Inflammatory macrophage (primary cell): ENCODE measurements around the gene TNFRSF6B.

Source experiments
- DNase-seq, 2 donors: peaks; one replicate each; pipeline ENCODE4 v3.0.0-alpha.2; 2020 to 2022

Gene TNFRSF6B

DNA sequence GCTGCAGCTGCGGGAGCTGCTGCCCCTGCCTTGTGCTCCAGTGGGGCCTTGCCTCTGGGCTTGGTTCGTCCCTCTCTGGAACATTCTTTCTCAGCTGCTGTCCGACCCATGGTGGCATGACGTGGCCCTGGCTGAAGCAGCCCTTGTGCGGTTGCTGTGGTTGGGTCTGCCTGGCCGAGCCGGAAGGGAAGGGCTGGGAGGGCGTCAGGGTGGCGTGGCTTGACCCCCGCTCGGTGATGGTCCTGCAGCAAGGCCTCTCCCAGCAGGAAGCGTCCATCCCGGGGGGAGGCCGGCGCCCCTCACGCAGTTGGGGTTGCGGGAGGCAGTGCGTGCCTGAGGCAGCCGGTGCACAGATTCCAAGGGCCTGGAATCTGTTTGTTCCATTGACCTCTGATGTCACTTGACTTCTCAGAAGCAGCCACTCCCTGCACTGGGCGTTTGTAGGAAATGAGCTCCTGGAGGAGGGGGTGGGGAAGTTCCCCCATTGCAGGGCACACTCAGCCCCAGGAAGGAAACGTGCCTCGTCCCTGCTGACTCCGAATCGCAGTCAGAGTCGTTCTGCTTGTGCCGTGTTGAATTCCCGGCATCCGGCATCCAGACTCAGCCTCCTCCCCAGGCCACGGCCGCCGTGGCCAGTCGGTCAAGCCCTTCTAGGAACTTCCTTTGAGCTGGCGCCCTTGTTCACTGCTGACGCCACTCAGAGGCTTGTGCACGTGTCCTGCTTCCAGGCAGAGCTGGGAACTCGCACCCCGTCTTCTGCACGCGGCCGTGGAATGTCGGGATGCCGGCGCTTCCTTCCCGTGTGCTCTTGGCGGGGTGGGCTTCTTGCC is 9.7 kb upstream of the TNFRSF6B start:
- peak; percentile 89 to 91 for DNase-seq

DNA sequence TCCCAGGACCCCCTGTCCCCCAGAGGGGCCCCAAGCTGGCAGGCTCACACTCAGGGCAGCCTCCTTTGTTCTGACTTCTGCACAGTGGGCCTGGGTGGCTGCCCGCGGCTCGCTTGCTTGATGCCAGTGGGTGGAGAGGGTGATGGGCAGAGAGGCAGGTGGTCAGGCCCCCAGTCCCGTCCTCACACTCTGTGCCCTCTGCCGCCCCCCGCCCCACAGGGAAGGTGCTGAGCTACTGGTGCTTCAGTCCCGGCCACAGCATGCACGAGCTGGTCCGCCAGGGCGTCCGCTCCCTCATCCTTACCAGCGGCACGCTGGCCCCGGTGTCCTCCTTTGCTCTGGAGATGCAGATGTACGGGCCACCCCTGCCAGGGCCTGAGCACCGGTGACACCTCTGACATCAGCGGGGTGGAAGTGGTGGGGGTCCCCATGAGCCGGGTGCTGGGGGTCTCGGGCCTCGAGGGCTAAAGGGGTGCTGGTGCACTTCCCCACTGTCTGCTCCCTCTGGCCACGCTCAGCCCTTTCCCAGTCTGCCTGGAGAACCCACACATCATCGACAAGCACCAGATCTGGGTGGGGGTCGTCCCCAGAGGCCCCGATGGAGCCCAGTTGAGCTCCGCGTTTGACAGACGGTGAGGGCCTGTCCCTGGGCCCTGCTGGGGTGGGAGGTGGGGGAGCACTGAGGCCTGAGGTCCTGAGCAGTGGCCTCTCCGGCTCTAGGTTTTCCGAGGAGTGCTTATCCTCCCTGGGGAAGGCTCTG is 8.9 kb upstream of the TNFRSF6B start:
- no peak for DNase-seq

DNA sequence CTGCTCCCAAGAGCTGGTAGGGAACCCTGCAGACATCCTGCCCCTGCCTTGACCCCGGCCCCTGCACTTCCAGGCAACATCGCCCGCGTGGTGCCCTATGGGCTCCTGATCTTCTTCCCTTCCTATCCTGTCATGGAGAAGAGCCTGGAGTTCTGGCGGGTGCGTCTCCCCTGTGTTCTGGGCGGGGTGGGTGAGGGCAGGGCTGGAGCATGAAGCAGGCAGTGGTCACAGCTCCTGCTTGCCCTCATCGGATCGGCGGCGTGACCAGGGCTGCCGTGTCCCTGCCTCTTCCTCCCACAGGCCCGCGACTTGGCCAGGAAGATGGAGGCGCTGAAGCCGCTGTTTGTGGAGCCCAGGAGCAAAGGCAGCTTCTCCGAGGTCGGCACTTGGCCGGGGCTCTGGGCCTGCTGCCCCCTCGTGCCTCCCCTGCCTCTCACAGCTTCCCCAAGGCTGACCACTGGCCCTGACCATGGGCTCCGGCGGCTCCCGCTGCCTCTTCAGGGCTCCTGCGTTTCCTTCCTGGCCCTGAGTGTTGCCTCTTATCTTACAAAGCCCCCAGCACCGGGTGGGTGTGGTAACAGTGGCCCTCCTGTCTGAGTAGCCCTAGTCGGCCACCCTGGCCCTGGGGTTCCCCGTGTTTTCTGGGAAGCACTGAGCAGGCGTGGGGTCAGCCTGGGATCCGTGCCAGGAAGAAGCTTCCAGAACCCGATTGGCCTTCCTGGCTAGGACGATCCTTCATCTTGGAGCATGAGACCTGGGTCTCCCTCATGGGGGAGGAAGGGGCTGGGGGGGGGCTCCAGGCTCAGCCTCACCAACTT is 8.0 kb upstream of the TNFRSF6B start:
- DNase-seq: no peak

DNA sequence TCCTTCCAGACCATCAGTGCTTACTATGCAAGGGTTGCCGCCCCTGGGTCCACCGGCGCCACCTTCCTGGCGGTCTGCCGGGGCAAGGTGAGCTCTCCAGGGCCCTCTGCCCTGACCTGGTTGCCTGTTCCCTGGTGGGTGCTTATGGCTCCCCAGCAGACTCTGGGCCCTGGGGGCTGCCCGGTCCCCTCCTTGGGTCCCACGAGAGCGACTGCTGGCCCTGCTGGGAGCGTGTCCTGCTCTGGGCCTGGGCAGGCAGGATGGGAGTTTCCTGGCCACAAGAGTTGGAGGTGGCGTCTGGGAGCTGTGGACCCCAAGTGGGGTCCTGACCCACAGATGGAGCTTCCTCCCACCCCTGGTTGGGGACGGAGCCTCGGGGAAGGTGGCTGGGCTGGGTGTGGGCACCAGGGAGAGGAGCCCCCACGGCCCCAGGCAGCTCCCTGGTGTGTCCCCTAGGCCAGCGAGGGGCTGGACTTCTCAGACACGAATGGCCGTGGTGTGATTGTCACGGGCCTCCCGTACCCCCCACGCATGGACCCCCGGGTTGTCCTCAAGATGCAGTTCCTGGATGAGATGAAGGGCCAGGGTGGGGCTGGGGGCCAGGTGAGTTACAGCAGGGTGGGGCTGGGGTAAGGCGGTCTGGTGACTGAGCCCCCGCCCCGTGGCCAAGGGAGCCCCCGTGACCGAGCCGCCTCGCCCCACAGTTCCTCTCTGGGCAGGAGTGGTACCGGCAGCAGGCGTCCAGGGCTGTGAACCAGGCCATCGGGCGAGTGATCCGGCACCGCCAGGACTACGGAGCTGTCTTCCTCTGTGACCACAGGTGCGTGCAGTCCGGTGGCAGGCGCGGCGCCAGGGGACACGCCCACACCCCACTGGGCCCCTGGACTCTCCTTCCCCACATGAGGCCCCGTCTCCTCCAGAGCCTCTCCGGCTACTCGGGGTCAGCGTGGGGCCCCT is 7.1 kb upstream of the TNFRSF6B start:
- no peak for DNase-seq

DNA sequence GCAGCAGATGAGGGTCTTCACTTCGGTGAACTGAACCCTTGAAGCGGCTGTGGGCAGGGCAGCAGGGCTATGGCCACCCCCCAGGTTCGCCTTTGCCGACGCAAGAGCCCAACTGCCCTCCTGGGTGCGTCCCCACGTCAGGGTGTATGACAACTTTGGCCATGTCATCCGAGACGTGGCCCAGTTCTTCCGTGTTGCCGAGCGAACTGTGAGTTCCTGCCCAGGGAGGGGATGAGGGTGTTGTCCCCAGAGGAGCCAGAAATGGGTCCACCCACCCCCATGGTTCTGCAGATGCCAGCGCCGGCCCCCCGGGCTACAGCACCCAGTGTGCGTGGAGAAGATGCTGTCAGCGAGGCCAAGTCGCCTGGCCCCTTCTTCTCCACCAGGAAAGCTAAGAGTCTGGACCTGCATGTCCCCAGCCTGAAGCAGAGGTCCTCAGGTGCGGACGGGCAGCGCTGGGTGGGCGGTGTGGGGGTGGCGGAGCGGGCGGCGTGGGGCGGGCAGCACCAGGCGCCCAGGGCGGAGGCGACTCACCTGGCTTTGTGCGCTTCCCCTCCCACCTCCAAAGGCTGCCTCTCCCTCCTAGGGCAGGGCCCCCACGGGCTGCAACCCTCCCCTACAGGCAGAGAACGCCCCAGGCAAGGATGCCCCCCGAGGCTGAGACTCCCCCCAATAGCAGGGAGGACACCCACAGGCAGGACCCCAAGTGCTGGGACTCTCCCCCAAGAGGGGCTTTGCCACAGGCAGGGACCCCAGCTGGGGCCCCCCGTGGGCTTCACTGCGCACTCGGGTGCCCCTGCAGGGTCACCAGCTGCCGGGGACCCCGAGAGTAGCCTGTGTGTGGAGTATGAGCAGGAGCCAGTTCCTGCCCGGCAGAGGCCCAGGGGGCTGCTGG is 6.2 kb upstream of the TNFRSF6B start:
- DNase-seq: no peak

DNA sequence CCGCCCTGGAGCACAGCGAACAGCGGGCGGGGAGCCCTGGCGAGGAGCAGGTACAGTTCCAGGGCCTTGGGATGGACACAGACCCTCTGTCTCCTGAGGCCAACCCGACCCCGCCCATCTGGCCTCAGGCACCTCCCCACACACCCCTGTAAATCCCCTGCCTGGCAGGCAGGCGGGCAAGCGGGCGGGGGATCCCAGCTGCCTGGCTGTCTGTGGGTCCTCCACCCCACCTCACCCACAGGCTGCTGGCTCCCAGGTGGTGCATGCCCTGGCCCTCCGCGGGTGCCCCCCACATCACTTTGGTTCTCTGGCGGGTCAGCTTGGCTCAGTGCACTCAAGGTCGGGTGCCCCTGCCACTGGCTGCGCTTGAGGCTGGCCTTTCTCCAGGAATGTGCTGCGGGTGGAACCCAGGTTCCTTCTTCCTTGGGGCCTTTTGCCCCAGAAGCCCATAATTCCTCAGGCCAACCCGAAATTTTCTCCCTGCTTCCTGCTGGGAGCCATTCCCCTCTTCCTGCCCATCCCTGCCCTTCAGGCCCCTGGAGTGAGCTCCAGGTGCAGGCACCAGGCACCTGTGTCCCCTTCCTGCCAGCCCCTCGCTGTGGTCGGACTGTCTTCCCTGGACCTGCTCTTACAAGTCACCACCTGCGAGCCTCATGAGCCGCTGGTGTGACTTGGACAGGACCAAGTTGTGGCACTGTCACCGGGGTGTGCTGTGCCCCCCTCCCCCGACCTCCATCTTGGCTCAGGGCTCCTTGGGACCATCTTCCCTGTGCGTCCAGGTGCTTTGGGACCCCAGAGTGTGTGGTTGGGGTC is 5.3 kb upstream of the TNFRSF6B start:
- DNase-seq: no peak

DNA sequence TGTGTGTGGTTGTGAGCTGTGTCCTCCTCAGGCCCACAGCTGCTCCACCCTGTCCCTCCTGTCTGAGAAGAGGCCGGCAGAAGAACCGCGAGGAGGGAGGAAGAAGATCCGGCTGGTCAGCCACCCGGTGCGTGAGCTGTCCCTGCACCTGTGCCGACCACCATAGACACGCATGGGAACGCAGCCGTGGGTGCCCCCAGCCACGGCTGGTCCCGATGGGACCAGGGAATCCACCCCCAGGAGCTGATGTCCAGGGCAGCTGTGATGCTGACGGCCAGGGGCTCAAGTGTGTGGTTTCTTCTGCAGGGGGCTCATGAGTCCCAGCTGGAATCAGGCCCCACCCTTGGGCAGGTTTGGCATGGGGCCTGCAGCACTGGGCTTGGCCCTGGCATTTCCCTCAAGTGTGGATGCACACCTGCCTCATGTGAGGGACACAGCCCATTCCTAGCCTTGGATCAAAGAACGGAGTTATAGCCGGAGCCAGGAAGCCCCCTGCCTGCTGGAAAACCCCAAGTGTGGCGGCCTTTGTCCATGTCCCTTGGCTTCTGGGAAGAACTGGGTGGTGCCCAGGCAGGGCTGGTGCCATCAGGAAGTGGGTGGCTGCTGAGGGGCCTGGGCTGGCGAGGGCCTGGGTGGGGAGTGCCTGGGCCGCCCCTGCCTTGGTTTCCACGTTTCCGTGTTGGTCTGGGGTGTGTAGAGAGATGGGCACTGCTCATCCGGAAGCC is 4.6 kb upstream of the TNFRSF6B start:
- no peak for DNase-seq

DNA sequence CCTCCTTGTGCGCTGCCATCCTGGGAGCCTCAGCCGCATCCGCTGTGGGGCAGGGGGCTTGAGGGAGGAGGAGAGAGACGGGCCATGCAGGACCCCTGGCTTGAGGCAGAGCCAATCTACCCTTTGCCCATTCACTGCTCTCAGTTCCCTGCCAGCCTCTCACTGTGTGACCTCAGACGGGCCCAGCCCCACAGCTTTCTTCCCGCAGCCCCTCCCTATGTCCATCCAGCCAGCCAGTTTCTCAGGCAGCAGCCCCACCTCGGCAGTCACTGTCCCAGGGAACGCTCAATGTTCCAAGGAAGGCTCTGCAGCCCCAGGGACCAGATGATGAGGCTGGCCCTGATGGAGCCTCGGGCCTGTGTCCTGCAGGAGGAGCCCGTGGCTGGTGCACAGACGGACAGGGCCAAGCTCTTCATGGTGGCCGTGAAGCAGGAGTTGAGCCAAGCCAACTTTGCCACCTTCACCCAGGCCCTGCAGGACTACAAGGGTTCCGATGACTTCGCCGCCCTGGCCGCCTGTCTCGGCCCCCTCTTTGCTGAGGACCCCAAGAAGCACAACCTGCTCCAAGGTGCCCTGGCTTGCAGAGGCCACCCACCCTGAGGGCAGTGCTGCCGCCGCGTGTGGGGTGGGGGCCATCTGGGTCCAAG is 3.9 kb upstream of the TNFRSF6B start:
- DNase-seq: no peak

DNA sequence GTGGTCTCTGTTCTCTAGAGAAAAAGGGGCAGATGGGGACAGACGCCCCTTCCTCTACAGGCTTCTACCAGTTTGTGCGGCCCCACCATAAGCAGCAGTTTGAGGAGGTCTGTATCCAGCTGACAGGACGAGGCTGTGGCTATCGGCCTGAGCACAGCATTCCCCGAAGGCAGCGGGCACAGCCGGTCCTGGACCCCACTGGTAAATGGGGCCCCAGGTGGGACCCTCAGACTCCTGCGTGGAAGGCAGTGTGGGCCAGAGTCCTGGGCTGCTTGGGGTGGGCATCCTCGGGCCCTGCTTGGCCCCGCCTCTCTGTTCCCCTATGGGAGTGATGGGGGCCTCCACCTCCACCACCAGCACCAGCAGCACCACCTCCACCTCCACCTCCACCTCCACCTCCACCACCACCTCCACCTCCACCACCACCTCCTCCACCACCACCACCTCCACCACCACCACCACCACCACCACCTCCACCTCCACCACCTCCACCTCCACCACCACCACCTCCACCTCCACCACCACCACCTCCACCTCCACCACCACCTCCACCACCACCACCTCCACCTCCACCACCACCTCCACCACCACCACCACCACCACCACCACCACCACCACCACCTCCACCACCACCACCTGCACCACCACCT is 3.2 kb upstream of the TNFRSF6B start:
- no peak for DNase-seq

DNA sequence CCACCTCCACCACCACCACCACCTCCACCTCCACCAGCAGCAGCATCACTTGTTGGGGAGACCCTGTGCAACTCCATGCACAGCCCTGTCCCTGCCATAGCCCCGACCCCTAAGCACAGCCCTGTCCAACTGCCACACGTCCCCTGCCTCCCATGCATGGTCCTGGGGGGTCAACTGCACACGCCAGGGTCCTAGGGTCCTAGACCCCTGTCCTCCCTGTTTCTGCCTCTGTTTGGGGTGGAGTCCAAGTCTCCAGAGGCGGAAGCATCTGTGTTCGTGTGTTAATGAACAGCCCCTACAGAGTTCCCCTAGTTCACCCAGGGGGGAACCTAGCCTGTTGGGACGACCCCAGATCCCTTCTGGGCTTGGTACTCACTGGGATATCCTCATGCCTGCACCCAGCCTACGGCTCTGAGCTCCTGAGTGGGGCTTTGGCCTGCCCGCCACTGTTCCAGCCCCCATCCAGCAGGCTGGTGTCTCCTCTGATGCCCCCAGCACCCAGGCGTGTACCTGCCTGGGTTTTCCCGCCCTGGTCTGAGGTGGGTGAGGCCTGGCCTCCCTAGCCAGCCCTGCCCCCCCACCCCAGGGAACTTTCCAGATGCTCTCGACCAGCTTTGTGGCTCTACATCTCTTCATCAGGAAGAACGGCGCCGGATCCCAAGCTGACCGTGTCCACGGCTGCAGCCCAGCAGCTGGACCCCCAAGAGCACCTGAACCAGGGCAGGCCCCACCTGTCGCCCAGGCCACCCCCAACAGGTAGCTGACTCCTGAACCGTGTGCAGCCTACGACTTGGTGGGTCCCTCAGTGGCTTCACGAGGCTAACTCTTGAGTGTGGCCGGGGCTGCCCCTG is 2.5 kb upstream of the TNFRSF6B start:
- DNase-seq: no peak

DNA sequence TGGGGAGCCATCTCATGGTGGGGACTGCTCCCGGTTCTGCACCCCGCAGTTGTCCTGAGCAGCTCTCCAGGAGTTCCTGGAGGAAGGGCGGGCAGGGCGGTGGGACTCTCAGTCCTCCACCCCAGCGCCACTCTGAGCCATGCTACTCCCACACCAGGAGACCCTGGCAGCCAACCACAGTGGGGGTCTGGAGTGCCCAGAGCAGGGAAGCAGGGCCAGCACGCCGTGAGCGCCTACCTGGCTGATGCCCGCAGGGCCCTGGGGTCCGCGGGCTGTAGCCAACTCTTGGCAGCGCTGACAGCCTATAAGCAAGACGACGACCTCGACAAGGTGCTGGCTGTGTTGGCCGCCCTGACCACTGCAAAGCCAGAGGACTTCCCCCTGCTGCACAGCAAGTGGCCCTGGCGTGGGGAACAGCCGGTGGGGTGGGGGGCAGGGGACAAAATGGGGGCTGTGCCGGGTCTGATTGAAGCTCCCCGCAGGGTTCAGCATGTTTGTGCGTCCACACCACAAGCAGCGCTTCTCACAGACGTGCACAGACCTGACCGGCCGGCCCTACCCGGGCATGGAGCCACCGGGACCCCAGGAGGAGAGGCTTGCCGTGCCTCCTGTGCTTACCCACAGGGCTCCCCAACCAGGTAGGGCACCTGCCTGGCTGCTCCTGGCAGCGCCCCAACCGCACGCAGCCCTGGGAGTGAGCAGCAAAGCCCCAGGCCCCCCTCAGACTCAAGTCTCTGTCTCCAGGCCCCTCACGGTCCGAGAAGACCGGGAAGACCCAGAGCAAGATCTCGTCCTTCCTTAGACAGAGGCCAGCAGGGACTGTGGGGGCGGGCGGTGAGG is 1.6 kb upstream of the TNFRSF6B start:
- DNase-seq: no peak

DNA sequence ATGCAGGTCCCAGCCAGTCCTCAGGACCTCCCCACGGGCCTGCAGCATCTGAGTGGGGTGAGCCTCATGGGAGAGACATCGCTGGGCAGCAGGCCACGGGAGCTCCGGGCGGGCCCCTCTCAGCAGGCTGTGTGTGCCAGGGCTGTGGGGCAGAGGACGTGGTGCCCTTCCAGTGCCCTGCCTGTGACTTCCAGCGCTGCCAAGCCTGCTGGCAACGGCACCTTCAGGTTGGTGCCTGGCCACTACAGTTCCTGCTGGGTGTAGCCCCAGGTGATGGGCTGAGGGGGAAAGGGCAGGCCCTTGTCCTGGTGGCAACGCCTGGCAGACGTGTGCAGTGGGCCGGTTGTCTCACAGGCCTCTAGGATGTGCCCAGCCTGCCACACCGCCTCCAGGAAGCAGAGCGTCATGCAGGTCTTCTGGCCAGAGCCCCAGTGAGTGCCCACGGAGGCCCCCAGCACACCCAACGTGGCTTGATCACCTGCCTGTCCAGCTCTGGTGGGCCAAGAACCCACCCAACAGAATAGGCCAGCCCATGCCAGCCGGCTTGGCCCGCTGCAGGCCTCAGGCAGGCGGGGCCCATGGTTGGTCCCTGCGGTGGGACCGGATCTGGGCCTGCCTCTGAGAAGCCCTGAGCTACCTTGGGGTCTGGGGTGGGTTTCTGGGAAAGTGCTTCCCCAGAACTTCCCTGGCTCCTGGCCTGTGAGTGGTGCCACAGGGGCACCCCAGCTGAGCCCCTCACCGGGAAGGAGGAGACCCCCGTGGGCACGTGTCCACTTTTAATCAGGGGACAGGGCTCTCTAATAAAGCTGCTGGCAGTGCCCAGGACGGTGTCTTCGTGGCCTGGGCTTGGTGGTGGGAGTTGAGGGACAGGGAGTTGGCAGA is 787 bp upstream of the TNFRSF6B start:
- DNase-seq: no peak

DNA sequence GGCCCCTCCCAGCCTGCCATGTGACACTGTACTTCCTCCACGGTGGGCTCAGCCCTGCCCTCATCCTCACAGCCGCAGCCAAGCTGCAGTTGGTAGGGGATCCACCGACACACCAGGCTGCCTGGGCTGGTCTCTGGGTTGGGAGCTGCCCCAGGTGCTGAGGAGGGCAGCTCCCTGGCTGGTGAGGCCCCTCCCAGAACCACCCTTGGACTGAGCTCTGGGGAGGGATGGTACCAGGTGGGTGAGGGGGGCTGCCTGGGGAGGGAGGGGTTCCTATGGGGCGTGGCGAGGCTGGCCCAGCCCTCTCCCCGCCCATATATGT is 185 bp upstream of the TNFRSF6B start:
- DNase-seq: peak in 1 of 2 donors; percentile 42

DNA sequence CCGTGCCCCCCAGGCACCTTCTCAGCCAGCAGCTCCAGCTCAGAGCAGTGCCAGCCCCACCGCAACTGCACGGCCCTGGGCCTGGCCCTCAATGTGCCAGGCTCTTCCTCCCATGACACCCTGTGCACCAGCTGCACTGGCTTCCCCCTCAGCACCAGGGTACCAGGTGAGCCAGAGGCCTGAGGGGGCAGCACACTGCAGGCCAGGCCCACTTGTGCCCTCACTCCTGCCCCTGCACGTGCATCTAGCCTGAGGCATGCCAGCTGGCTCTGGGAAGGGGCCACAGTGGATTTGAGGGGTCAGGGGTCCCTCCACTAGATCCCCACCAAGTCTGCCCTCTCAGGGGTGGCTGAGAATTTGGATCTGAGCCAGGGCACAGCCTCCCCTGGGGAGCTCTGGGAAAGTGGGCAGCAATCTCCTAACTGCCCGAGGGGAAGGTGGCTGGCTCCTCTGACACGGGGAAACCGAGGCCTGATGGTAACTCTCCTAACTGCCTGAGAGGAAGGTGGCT is 960 bp downstream of the TNFRSF6B start:
- no peak for DNase-seq

DNA sequence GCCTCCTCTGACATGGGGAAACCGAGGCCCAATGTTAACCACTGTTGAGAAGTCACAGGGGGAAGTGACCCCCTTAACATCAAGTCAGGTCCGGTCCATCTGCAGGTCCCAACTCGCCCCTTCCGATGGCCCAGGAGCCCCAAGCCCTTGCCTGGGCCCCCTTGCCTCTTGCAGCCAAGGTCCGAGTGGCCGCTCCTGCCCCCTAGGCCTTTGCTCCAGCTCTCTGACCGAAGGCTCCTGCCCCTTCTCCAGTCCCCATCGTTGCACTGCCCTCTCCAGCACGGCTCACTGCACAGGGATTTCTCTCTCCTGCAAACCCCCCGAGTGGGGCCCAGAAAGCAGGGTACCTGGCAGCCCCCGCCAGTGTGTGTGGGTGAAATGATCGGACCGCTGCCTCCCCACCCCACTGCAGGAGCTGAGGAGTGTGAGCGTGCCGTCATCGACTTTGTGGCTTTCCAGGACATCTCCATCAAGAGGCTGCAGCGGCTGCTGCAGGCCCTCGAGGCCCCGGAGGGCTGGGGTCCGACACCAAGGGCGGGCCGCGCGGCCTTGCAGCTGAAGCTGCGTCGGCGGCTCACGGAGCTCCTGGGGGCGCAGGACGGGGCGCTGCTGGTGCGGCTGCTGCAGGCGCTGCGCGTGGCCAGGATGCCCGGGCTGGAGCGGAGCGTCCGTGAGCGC is 1.6 kb downstream of the TNFRSF6B start:
- no peak for DNase-seq
